ENCODE data around the gene ASPA. TPM values are rescaled to one million over a fixed set of nuclear protein-coding genes. Genes with fewer than 3 reads are reported as not detected.

ASPA gene
- total RNA-seq, 1 donor from 2014 or later = 2.8 TPM

- no peak for DNase-seq
- no peak for TF ChIP-seq CTCF (IDR thresholded peaks at IDR 0.05; ENCODE audit: borderline replicate concordance)
- H3K27ac ChIP-seq (replicated peaks) = peak overlapping the region; percentile 84
- H3K36me3 ChIP-seq = no peaks in the 10 kb centered on the region
- no peaks in the 10 kb centered on the region for H3K27me3 ChIP-seq (ENCODE audit: low read depth)
- peaks cover 52% of the 10 kb centered on the region for H3K4me1 ChIP-seq
- H3K4me3 ChIP-seq = no peak overlapping the region
- intact Hi-C loops (cut with micrococcal nuclease) = no loop called here
- H3K9me3 ChIP-seq (replicated peaks) = no peaks in the 10 kb centered on the region
Measured at GRCh38 chr17:3532106-3532858, 56.5 kb downstream of the ASPA start.

GRCh38 chr17:3532859-3533142, 57.0 kb downstream of the ASPA start:
- no peaks in the 10 kb centered on the region for H3K27me3 ChIP-seq (ENCODE audit: low read depth)
- peaks cover 52% of the 10 kb centered on the region for H3K4me1 ChIP-seq
- H3K4me3 ChIP-seq = no peak overlapping the region
- peak overlapping the region; percentile 84 for H3K27ac ChIP-seq (replicated peaks)
- no peak for DNase-seq
- no peaks in the 10 kb centered on the region for H3K36me3 ChIP-seq
- TF ChIP-seq CTCF (IDR thresholded peaks at IDR 0.05; ENCODE audit: borderline replicate concordance) = no peak
- no peaks in the 10 kb centered on the region for H3K9me3 ChIP-seq (replicated peaks)
- intact Hi-C loops (cut with micrococcal nuclease) = no loop called here

GRCh38 chr17:3533752-3534151, 58.0 kb downstream of the ASPA start:
- Histone ChIP-seq H3K4me1 (peaks cover 46% of the 10 kb centered on the region), H3K27ac (replicated peaks) (no peak overlapping the region), H3K4me3 (no peak overlapping the region), H3K36me3 (no peaks in the 10 kb centered on the region), H3K27me3 (ENCODE audit: low read depth) (no peaks in the 10 kb centered on the region), H3K9me3 (replicated peaks) (no peaks in the 10 kb centered on the region)
- no peak for TF ChIP-seq CTCF (IDR thresholded peaks at IDR 0.05; ENCODE audit: borderline replicate concordance)
- no peak for DNase-seq
- intact Hi-C loops (cut with micrococcal nuclease) = no loop called here

- Histone ChIP-seq H3K27me3 (ENCODE audit: low read depth) (no peaks in the 10 kb centered on the region), H3K4me3 (no peak overlapping the region), H3K4me1 (peaks cover 35% of the 10 kb centered on the region), H3K27ac (replicated peaks) (peak overlapping the region; percentile 50), H3K36me3 (no peaks in the 10 kb centered on the region), H3K9me3 (replicated peaks) (no peaks in the 10 kb centered on the region)
- no peak for TF ChIP-seq CTCF (IDR thresholded peaks at IDR 0.05; ENCODE audit: borderline replicate concordance)
- no peak for DNase-seq
- intact Hi-C loops (cut with micrococcal nuclease) = no loop called here
Measured at GRCh38 chr17:3534881-3535252, 59.1 kb downstream of the ASPA start.

- H3K36me3 ChIP-seq = no peaks in the 10 kb centered on the region
- H3K4me3 ChIP-seq = peak overlapping the region; percentile 63
- peaks cover 30% of the 10 kb centered on the region for H3K4me1 ChIP-seq
- H3K9me3 ChIP-seq (replicated peaks) = no peaks in the 10 kb centered on the region
- intact Hi-C loops (cut with micrococcal nuclease) = no loop called here
- H3K27me3 ChIP-seq (ENCODE audit: low read depth) = no peaks in the 10 kb centered on the region
- DNase-seq = peak; percentile 71
- TF ChIP-seq CTCF (IDR thresholded peaks at IDR 0.05; ENCODE audit: borderline replicate concordance) = peak; percentile 81
- peak overlapping the region; percentile 67 for H3K27ac ChIP-seq (replicated peaks)
Measured at GRCh38 chr17:3535253-3535995, 59.6 kb downstream of the ASPA start.

Data from left ventricle myocardium inferior (tissue), 1 donor.